HG03558 (cell line): ENCODE results near the gene ENTREP1.
"Not testable (repeated sequence)": the region's sequence is repeated elsewhere in the genome, so short reads cannot be mapped to it uniquely, and the experiment has no call there.

Experiments
- ATAC-seq: cut with Tn5 transposase; IDR thresholded peaks from one replicate; pipeline ENCODE4 v1.9.1; 2021; ENCODE audit warnings: moderate number of reproducible peaks; ENCODE audit not compliant: unreplicated experiment; ENCODE audit errors: extremely low read depth

Gene ENTREP1

DNA sequence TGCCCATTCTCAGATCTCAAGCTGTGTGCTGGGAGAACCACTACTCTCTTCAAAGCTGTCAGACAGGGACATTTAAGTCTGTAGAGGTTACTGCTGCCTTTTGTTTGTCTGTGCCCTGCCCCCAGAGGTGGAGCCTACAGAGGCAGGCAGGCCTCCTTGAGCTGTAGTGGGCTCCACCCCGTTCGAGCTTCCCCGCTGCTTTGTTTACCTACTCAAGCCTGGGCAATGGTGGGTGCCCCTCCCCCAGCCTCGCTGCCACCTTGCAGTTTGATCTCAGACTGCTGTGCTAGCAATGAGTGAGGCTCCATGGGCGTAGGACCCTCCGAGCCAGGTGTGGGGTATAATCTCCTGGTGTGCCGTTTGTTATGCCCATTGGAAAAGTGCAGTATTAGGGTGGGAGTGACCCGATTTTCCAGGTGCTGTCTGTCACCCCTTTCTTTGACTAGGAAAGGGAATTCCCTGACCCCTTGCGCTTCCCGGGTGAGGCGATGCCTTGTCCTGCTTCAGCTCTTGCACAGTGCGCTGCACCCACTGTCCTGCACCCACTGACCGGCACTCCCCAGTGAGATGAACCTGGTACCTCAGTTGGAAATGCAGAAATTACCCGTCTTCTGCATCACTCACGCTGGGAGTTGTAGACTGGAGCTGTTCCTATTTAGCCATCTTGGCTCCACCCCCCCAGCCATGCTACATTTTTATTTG, 115.4 kb downstream of the ENTREP1 start:
- ATAC-seq, result not testable (repeated sequence)
